Lower lobe of right lung (tissue), 2 donors: ENCODE measurements around the gene PRPSAP1. TPM values are rescaled to one million over a fixed set of nuclear protein-coding genes. Genes with fewer than 3 reads are reported as not detected.

Experiments used
- ATAC-seq, 2 donors: fragments of 200-7000 bp; cut with Tn5 transposase; one replicate each; pipeline ENCODE4 v1.9.1; 2020 to 2022; ENCODE audit warnings: mild to moderate bottlenecking in 2 of 2, moderate library complexity in 2 of 2
- DNase-seq: peaks from one replicate; pipeline ENCODE4 v3.0.0-alpha.2; 2020
- H3K27ac ChIP-seq: fragments of 200-600 bp; one replicate; pipeline ENCODE4 v1.8.0; 2022
- H3K27me3 ChIP-seq: fragments of 200-600 bp; one replicate; pipeline ENCODE4 v1.8.0; 2022; ENCODE audit warnings: low read depth
- H3K36me3 ChIP-seq: fragments of 200-600 bp; one replicate; pipeline ENCODE4 v1.8.0; 2022; ENCODE audit warnings: mild to moderate bottlenecking
- H3K4me1 ChIP-seq: fragments of 200-600 bp; one replicate; pipeline ENCODE4 v1.8.0; 2022
- H3K4me3 ChIP-seq: fragments of 200-600 bp; one replicate; pipeline ENCODE4 v1.8.0; 2022; ENCODE audit warnings: mild to moderate bottlenecking
- H3K9me3 ChIP-seq: fragments of 200-600 bp; one replicate; pipeline ENCODE4 v1.8.0; 2022
- CTCF ChIP-seq: fragments of 200-600 bp; IDR thresholded peaks from one replicate; pipeline ENCODE4 v1.8.0; 2022; ENCODE audit warnings: antibody characterized with exemption, mild to moderate bottlenecking
- intact Hi-C: fragments of 100-400 bp; cut with DNase I; formaldehyde crosslinking; loops from one replicate; pipeline ENCODE4 v1.11.0; 2022
- total RNA-seq: library from RNA; stranded (reverse); fragmentation: NEBNext Ultra II Directional; extraction: Animal tissue kit (Norgen Biotek cat#: 25700); gene quantifications from one replicate; pipeline ENCODE4 v1.2.1, GENCODE V29; 2021
- donor health status: DM: no; HTN: yes; CAD: no; lungs with severe emphysema.

The PRPSAP1 gene
- total RNA-seq, 1 donor from 2014 or later, result 70.4 TPM

- Histone ChIP-seq H3K9me3 (no peaks in the 10 kb centered on the region), H3K4me1 (peaks cover 72% of the 10 kb centered on the region), H3K27me3 (no peaks in the 10 kb centered on the region), H3K36me3 (peaks cover 20% of the 10 kb centered on the region), H3K4me3 (peak overlapping the region; percentile 92), H3K27ac (peak overlapping the region; percentile 93)
- DNase-seq, result peak; percentile 83
- TF ChIP-seq CTCF, result no peak
- ATAC-seq, result peak in 1 of 2 donors; percentile 30
- intact Hi-C loops, result no loop called here
Observed at GRCh38 chr17:76265624-76266243, 88.0 kb downstream of the PRPSAP1 start.

- intact Hi-C loops, result no loop called here
- H3K4me1 ChIP-seq, result peaks cover 65% of the 10 kb centered on the region
Observed at GRCh38 chr17:76264755-76265623, 88.7 kb downstream of the PRPSAP1 start, which contains the start of gene UBALD2. TSS of gene UBALD2 (plus strand) at chr17:76265348. CDS start at chr17:76265506, 158 bp downstream.

GRCh38 chr17:76264425-76264754 lies 89.3 kb downstream of the PRPSAP1 start:
- Histone ChIP-seq H3K27me3 (no peaks in the 10 kb centered on the region), H3K4me1 (peaks cover 65% of the 10 kb centered on the region), H3K4me3 (no peak overlapping the region), H3K36me3 (peaks cover 6% of the 10 kb centered on the region), H3K27ac (peak overlapping the region; percentile 73), H3K9me3 (no peaks in the 10 kb centered on the region)
- intact Hi-C loops, result no loop called here
- no peak for TF ChIP-seq CTCF
- no peak for ATAC-seq
- no peak for DNase-seq

More at GRCh38 chr17:76264755-76265623, 88.7 kb downstream of the PRPSAP1 start, which contains the start of gene UBALD2:
- TF ChIP-seq CTCF, result no peak
- Histone ChIP-seq H3K9me3 (no peaks in the 10 kb centered on the region), H3K27me3 (no peaks in the 10 kb centered on the region), H3K4me3 (peak within 1 kb of the TSS; percentile 92), H3K36me3 (peaks cover 12% of the 10 kb centered on the region), H3K27ac (peak within 1 kb of the TSS; percentile 93)
- ATAC-seq (peak; percentile 97), DNase-seq (peak; percentile 99)

GRCh38 chr17:76263896-76264295 lies 89.8 kb downstream of the PRPSAP1 start:
- peak overlapping the region; percentile 73 for H3K27ac ChIP-seq
- no peak for DNase-seq

More at GRCh38 chr17:76263896-76264295, 89.8 kb downstream of the PRPSAP1 start:
- intact Hi-C loops, result no loop called here
- Histone ChIP-seq H3K9me3 (no peaks in the 10 kb centered on the region), H3K27me3 (no peaks in the 10 kb centered on the region), H3K36me3 (peaks cover 2% of the 10 kb centered on the region), H3K4me3 (no peak overlapping the region), H3K4me1 (peaks cover 65% of the 10 kb centered on the region)
- no peak for ATAC-seq
- TF ChIP-seq CTCF, result no peak
